Mesodermal cell (in vitro differentiated cells): ENCODE results near the gene PDP2.
"Not testable (repeated sequence)": the region's sequence is repeated elsewhere in the genome, so short reads cannot be mapped to it uniquely, and the experiment has no call there.

Experiments
- H3K27ac ChIP-seq: 2 replicates; pipeline ENCODE4 v1.7.0; 2013; ENCODE audit warnings: mild to moderate bottlenecking, low read depth, low read length, moderate library complexity; ENCODE audit not compliant: severe bottlenecking
- H3K36me3 ChIP-seq: 2 replicates; pipeline ENCODE4 v1.7.1; 2013; ENCODE audit warnings: mild to moderate bottlenecking, low read length, moderate library complexity; ENCODE audit not compliant: control insufficient read depth, insufficient read depth
- H3K4me1 ChIP-seq: one replicate; pipeline ENCODE4 v1.7.1; 2013; ENCODE audit warnings: mild to moderate bottlenecking, low read length; ENCODE audit not compliant: insufficient read depth, control insufficient read depth, poor library complexity, severe bottlenecking
- H3K4me3 ChIP-seq: 2 replicates; pipeline ENCODE4 v1.7.0; 2013; ENCODE audit warnings: low read length, control low read depth, mild to moderate bottlenecking; ENCODE audit not compliant: insufficient read depth, poor library complexity, severe bottlenecking; ENCODE audit errors: extremely low read depth
- H3K9me3 ChIP-seq: 2 replicates; pipeline ENCODE4 v1.7.1; 2013; ENCODE audit warnings: mild to moderate bottlenecking, low read length, moderate library complexity; ENCODE audit not compliant: control insufficient read depth
- WGBS, 2 experiments: methylation state at CpG; one replicate each; pipeline ENCODE4 v1.1.5; 2013; ENCODE audit warnings: missing lambda C conversion rate in 2 of 2; ENCODE audit not compliant: insufficient coverage in 2 of 2; 5-methylcytosine and 5-hydroxymethylcytosine counted together

The PDP2 gene

DNA sequence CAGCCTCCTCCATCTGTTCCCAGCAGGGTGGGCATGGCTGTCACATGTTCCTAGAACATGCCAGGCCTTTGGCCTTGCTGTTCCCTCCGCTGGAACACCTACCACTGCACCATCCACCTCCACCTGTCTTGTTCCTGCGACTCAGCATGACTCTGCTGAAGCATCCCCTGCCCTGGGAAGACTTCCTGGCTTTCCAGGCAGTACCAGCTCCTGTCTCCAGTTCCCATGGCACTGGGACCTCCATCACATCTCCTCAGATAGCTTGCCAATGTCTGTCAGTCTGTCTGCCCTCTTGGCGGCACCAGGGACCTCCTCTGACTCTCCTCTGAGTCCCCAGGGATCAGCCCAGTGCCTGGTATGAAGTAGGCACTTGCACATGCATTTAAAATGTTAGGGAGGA, 15.7 kb downstream of the PDP2 start:
- Histone ChIP-seq H3K9me3 (no peaks in the 10 kb centered on the region), H3K36me3 (peaks cover 2% of the 10 kb centered on the region), H3K4me1 (peaks cover 18% of the 10 kb centered on the region), H3K27ac (no peak overlapping the region), H3K4me3 (no peak overlapping the region)
- 88 to 97% methylated on average over 3 of the region's 3 CpGs for WGBS, 2 experiments

DNA sequence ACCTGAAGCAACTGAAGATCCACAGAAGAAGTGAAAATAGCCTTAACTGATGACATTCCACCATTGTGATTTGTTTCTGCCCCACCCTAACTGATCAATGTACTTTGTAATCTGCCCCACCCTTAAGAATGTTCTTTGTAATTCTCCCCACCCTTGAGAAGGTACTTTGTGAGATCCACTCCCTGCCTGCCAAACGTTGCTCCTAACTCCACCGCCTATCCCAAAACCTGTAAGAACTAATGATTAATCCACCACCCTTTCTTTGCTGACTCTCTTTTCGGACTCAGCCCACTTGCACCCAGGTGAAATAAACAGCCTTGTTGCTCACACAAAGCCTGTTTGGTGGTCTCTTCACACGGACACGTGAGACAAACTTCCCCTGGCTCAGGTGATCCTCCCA, 16.4 kb downstream of the PDP2 start:
- WGBS, 2 experiments, result 82 to 84% methylated on average over 5 of the region's 5 CpGs
- not testable (repeated sequence) for H3K9me3 ChIP-seq, H3K27ac ChIP-seq, H3K36me3 ChIP-seq, H3K4me3 ChIP-seq
- peaks cover 23% of the 10 kb centered on the region for H3K4me1 ChIP-seq

DNA sequence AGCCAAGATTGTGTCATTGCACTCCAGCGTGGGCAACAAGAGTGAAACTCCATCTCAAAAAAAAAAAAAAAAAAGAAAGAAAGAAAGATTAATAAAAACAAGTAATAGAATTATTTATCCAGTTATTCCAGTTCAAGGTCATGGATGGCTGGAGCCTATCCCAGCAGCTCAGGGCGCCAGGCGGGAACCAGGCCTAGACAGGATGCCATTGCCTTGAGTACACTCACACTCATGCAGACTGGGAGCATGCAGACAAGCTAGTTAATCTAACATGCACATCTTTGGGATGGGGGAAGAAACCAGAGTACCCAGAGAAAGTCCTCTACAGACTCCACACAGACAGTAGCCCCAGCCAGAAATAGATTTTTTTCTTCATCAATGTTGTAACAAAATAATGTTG, 17.9 kb downstream of the PDP2 start:
- H3K9me3 ChIP-seq, result no peaks in the 10 kb centered on the region
- no peak overlapping the region for H3K4me3 ChIP-seq
- WGBS, 2 experiments, result no CpG with 5 or more reads among the region's 3 CpGs
- no peaks in the 10 kb centered on the region for H3K36me3 ChIP-seq
- H3K27ac ChIP-seq, result no peak overlapping the region
- peaks cover 25% of the 10 kb centered on the region for H3K4me1 ChIP-seq

DNA sequence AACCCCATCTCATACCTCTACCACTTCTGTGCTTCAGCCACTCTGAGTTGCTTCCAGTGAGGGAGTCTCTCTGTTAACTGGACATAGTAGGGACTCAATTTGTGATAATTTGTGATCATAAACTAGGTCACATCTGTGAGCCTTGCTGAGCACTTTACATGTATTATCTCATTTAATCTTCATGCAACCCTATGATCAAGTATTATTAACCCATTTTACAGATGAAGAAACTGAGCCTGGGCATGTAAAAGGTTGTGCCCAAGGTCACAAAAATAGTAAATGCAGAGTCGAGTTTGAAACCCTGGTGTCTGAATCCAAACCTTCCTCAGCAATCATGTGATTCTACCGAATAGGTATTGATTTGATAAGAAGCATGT, 18.6 kb downstream of the PDP2 start:
- 90 to 100% methylated on average over 1 to 2 of the region's 2 CpGs for WGBS, 2 experiments
- H3K4me1 ChIP-seq, result peaks cover 30% of the 10 kb centered on the region
- no peaks in the 10 kb centered on the region for H3K36me3 ChIP-seq
- H3K27ac ChIP-seq, result no peak overlapping the region
- H3K4me3 ChIP-seq, result no peak overlapping the region
- no peaks in the 10 kb centered on the region for H3K9me3 ChIP-seq

DNA sequence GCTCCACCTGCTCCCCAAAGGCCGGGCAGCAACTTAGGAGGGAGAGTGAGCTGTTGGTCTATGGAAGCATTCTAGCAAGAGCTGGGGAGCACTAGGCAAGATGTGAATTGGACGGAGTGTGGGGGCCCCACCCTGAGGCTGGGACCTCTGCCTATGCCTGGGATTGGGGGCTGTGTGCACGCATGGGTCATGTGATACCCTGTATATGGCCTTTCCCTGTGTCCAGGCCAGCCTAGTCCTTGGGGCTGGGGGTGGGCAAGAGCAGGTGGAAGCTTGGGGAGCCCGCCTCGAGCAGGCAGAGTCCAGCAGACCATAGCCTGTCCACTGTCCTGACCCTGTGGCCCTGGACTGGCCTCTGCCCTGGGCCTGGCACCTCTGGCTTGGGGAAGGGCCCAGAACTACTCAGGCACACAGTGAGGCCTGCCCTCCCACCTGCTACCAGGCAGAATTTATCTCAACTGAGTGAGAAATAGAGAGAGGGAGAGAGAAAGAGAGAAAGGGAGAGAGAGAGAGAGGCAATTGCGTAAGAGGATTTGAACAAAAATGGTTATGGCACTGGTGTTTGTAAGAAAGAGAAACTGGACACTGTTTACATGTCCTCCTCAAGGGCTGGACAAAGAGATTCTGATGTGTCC, 19.1 kb downstream of the PDP2 start:
- Histone ChIP-seq H3K27ac (peak overlapping the region; percentile 81), H3K36me3 (no peaks in the 10 kb centered on the region)
- WGBS, 2 experiments, result 93 to 97% methylated on average over 3 to 6 of the region's 6 CpGs

DNA sequence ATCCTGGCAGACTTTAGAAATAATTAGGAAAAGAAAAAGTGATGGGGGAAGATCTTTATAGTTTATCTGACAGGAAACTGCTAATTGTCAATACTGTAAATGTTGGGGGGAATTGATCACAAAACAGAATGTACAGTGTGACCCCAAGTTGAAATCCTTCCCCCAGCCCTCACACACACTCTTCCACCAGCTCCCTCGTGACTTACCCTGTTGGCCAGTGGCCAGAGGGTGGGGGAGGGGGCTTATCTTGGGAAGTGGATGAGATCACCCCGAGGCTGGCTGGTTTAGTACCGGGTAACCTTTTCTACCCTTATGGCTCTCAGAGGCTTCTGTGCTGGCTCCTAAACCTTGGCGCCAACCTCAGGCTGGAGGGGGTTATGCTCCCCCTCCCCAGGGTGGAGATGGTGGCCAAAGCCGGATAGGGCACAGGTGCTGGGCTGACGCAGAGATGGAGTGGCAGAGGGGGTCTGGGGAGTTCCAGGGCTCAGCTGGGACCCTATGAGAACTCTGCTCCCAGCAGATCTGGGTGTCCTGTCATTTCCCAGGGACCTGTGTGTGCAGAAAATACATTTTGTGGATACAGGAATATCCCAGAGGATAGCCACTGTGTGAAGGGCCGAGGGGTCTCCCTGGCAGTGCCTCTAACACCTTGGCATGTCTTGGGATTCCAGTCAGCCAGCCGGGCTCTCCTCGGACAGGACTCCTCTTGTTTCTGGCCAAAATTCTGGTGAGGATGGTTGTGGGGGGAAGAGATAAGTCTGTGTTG, 19.8 kb downstream of the PDP2 start:
- WGBS, 2 experiments, result 70 to 82% methylated on average over 2 to 8 of the region's 9 CpGs
- Histone ChIP-seq H3K9me3 (no peaks in the 10 kb centered on the region), H3K4me1 (peaks cover 41% of the 10 kb centered on the region), H3K36me3 (no peaks in the 10 kb centered on the region), H3K27ac (peak overlapping the region; percentile 81), H3K4me3 (no peak overlapping the region)

More for the DNA sequence above, 19.1 kb downstream of the PDP2 start:
- Histone ChIP-seq H3K4me3 (no peak overlapping the region), H3K9me3 (no peaks in the 10 kb centered on the region), H3K4me1 (peaks cover 34% of the 10 kb centered on the region)

DNA sequence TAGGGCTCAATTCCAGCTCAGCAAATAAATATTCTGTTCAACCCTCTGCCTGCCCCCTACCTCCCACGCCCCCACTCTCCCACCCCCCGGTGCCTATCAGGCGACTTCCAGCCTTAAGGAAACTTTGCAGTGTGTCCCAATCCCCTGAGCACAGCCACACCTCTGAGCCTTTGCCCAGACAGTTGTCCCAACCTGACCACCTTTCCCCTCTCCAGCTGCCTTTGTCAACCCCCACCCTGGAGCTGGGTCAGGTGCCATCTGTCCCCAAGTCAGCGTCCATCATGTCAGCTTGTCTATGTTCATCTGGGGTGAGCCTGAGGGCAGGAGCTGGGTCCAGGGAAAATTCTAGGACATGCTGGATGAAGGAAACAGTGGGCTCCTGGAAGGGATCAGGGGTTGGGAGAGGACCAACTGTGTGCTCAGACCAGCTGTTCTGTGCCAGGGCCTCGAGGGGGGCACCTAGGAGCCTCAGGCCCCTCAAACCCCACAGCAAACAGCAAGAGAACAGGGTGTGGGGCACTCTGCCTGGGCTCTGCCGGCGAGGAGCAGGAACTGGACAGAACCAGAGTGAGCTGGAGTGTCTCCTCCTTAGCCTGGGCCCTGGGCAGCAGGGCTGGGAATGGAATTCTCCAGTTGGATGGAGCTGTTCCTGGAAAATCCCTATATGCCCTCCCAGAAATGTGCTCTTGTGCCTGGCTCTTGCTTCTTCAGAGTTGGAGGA, 20.6 kb downstream of the PDP2 start:
- Histone ChIP-seq H3K36me3 (no peaks in the 10 kb centered on the region), H3K4me3 (no peak overlapping the region), H3K4me1 (peaks cover 48% of the 10 kb centered on the region), H3K27ac (peak overlapping the region; percentile 81), H3K9me3 (no peaks in the 10 kb centered on the region)
- 70 to 90% methylated on average over 4 to 5 of the region's 7 CpGs for whole genome bisulfite sequencing, 2 experiments

DNA sequence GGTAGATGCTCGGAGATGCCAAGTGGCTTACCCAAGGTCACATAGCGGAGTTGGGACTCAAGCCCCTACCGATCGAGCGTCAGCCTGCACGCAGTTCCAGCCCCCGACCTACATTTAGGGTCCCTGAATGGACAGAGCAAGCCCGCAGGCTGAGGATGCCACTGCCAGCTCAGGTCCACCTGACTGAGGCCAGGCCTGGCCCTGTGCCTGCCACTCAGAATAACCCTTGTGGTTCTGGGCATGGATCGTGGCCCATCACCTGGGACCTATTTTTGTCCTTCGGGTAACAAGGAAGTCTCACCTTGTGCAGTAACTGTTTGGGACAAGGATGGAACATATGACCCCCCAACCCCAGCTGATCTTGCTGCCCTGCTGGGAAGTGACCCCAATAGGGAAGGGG, 21.3 kb downstream of the PDP2 start:
- no peaks in the 10 kb centered on the region for H3K9me3 ChIP-seq
- H3K36me3 ChIP-seq, result no peaks in the 10 kb centered on the region
- H3K4me3 ChIP-seq, result no peak overlapping the region
- whole genome bisulfite sequencing, 2 experiments, result 94 to 100% methylated on average over 10 of the region's 10 CpGs
- H3K4me1 ChIP-seq, result peaks cover 50% of the 10 kb centered on the region
- H3K27ac ChIP-seq, result no peak overlapping the region

DNA sequence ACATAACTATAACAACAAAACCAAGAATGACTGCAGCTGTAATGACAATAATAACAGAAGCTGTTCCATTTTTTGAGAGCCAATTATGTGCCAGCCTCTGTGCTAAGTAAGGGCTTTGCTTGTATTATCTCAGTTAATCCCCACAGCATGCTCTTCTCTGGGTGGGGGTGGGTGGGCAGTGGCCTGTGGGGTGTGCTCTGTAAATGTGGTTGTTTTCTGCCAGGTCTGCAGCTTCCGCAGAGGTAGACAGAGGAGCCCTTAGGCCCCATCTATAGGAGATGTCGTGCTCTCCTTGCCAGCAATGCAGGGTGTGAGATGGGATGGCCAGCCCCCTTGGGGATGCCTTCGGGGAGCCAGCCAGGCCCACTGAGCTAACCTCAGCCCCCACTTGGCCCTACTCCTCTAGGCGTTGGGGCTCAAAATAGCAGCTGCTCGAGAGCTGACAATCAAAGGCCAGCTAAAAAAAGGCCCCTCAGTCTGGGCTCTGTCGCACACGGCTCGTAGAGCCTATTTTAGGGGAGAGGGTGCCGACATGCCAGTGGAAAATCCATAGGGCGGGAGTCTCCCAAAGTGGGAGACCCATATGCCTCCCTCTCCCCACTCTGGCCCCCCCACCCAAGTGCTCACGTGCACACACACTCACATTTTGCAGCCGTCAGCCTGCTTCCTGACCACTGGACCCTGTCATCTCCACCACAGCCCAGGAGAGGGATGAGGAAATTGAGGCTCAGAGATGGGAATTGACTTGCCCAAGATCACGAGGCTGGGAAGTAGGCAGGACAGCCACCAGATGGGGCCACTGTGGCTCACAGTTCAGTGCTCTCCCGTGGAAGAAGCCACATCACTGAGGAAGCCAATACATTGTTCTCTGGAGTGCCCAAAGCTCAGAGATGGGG, 22.6 kb downstream of the PDP2 start:
- 86 to 88% methylated on average over 5 to 13 of the region's 14 CpGs for WGBS, 2 experiments
- Histone ChIP-seq H3K9me3 (no peaks in the 10 kb centered on the region), H3K27ac (no peak overlapping the region), H3K4me3 (no peak overlapping the region), H3K36me3 (no peaks in the 10 kb centered on the region), H3K4me1 (peaks cover 50% of the 10 kb centered on the region)
